GM23338 (cell line): ENCODE data around the gene MST1. TPM values are rescaled to one million over a fixed set of nuclear protein-coding genes. Genes with fewer than 3 reads are reported as not detected.

Experiments used
- ATAC-seq: fragments of 200-7000 bp; cut with Tn5 transposase; 3 replicates; pipeline ENCODE4 v1.9.1; 2020
- DNase-seq: peaks from one replicate; pipeline ENCODE4 v3.0.0-alpha.2; 2015; ENCODE audit warnings: low spot score
- H2AFZ ChIP-seq: fragments of 200-600 bp; sonication (generic); 2 replicates; pipeline ENCODE4 v1.8.0; 2016; ENCODE audit warnings: antibody characterized with exemption, mild to moderate bottlenecking, moderate library complexity
- H3F3A ChIP-seq: fragments of 200-600 bp; sonication (generic); replicated peaks from 2 replicates; pipeline ENCODE4 v1.8.0; 2017; ENCODE audit warnings: antibody characterized with exemption, mixed run types, low read depth
- H3K27ac ChIP-seq: fragments of 200-600 bp; sonication (generic); 2 replicates; pipeline ENCODE4 v1.6.1; 2016; ENCODE audit warnings: low read depth
- H3K27me3 ChIP-seq: fragments of 200-600 bp; sonication (generic); 2 replicates; pipeline ENCODE4 v1.8.0; 2016; ENCODE audit warnings: mild to moderate bottlenecking, mixed run types, moderate library complexity; ENCODE audit not compliant: insufficient read depth
- H3K36me3 ChIP-seq: fragments of 200-600 bp; sonication (generic); 2 replicates; pipeline ENCODE4 v1.8.0; 2016; ENCODE audit warnings: mild to moderate bottlenecking; ENCODE audit not compliant: insufficient read depth
- H3K4me1 ChIP-seq: fragments of 200-600 bp; sonication (generic); 2 replicates; pipeline ENCODE4 v1.8.0; 2016; ENCODE audit warnings: mild to moderate bottlenecking, moderate library complexity; ENCODE audit not compliant: insufficient read depth
- H3K4me2 ChIP-seq: fragments of 200-600 bp; sonication (generic); 2 replicates; pipeline ENCODE4 v1.7.1; 2017; ENCODE audit warnings: mixed run types
- H3K4me3 ChIP-seq: fragments of 200-600 bp; sonication (generic); 2 replicates; pipeline ENCODE4 v1.6.1; 2016; ENCODE audit warnings: mixed run types
- H3K79me2 ChIP-seq: fragments of 200-600 bp; sonication (generic); replicated peaks from 2 replicates; pipeline ENCODE4 v1.8.0; 2017; ENCODE audit warnings: mild to moderate bottlenecking; ENCODE audit not compliant: insufficient read depth
- H3K9me2 ChIP-seq: fragments of 200-600 bp; sonication (generic); 2 replicates; pipeline ENCODE4 v1.8.0; 2017; ENCODE audit not compliant: insufficient read depth
- H4K20me1 ChIP-seq: fragments of 200-600 bp; sonication (generic); replicated peaks from 2 replicates; pipeline ENCODE4 v1.8.0; 2017; ENCODE audit warnings: mild to moderate bottlenecking; ENCODE audit not compliant: insufficient read depth
- H3K27ac Mint-ChIP-seq: 2 replicates; pipeline ENCODE4 v1.8.0; 2020; ENCODE audit warnings: inconsistent platforms, mild to moderate bottlenecking, moderate library complexity, mixed read lengths
- H3K27me3 Mint-ChIP-seq: 3 replicates; pipeline ENCODE4 v1.8.0; 2022; ENCODE audit warnings: low read depth, mild to moderate bottlenecking, moderate library complexity, mixed read lengths, inconsistent platforms; ENCODE audit not compliant: insufficient read depth, poor library complexity
- H3K36me3 Mint-ChIP-seq: 3 replicates; pipeline ENCODE4 v1.8.0; 2021; ENCODE audit warnings: low read depth, mild to moderate bottlenecking, inconsistent platforms, moderate library complexity, mixed read lengths
- H3K4me1 Mint-ChIP-seq: 3 replicates; pipeline ENCODE4 v1.8.0; 2020; ENCODE audit warnings: mild to moderate bottlenecking, inconsistent platforms, mixed read lengths
- H3K4me3 Mint-ChIP-seq: 3 replicates; pipeline ENCODE4 v1.8.0; 2021; ENCODE audit warnings: moderate library complexity, mild to moderate bottlenecking, inconsistent platforms, mixed read lengths
- H3K9me3 Mint-ChIP-seq: 3 replicates; pipeline ENCODE4 v1.8.0; 2020; ENCODE audit warnings: moderate library complexity, mild to moderate bottlenecking, inconsistent platforms, mixed read lengths
- POLR2AphosphoS5 ChIP-seq: IDR thresholded peaks from 2 replicates; pipeline ENCODE4 v1.6.1; 2016; ENCODE audit warnings: antibody characterized with exemption, low read depth
- ZNF462 ChIP-seq: fragments of 250-450 bp; sonication (Bioruptor Pico); IDR thresholded peaks from 2 replicates; pipeline ENCODE4 v1.5.0; 2020; ENCODE audit warnings: mild to moderate bottlenecking, moderate library complexity
- polyA plus RNA-seq: library from polyadenylated mRNA; unstranded; fragments of >200 nt; fragmentation: Nextera tagmentation; extraction: Ambion mirVana; gene quantifications from 2 replicates; pipeline ENCODE4 v1.2.1, GENCODE V29; 2016
- total RNA-seq: library from RNA; depleted of rRNA; stranded (reverse); fragments of >200 nt; shearing (Covaris generic); gene quantifications from 2 replicates; pipeline ENCODE4 v1.2.3, GENCODE V29; 2014

MST1 gene
- total and polyA plus RNA-seq, 2 experiments from 2014 or later = 5.9 to 11.1 TPM

GRCh38 chr3:49680493-49681231 is 8.6 kb downstream of the MST1 start:
- H3K27ac Mint-ChIP-seq = no peak overlapping the region
- H3K27me3 ChIP-seq = no peaks in the 10 kb centered on the region

More at GRCh38 chr3:49680493-49681231, 8.6 kb downstream of the MST1 start:
- H3K4me3 ChIP-seq = no peak overlapping the region
- no peak overlapping the region for H3K4me2 ChIP-seq
- no peak overlapping the region for H2AFZ ChIP-seq
- H3K9me2 ChIP-seq = no peaks in the 10 kb centered on the region
- H3K27ac ChIP-seq = no peak overlapping the region
- no peaks in the 10 kb centered on the region for H3F3A ChIP-seq
- H3K36me3 ChIP-seq = peaks cover 9% of the 10 kb centered on the region; the same call in 1 of the 2 replicates
- H3K79me2 ChIP-seq = no peaks in the 10 kb centered on the region
- no peak for ATAC-seq
- H4K20me1 ChIP-seq = peaks cover 4% of the 10 kb centered on the region; the same call in 1 of the 2 replicates
- H3K4me3 Mint-ChIP-seq = no peak overlapping the region
- H3K4me1 Mint-ChIP-seq = peaks cover 4% of the 10 kb centered on the region
- no peaks in the 10 kb centered on the region for H3K9me3 Mint-ChIP-seq
- peaks cover 67% of the 10 kb centered on the region for H3K36me3 Mint-ChIP-seq
- H3K4me1 ChIP-seq = no peaks in the 10 kb centered on the region
- no peak for DNase-seq
- TF ChIP-seq ZNF462 (CRISPR knock-in tag) (no peak), POLR2AphosphoS5 (no peak)
- peaks cover 2% of the 10 kb centered on the region for H3K27me3 Mint-ChIP-seq
